COR-L47 (cell line): Measurements from ENCODE around the gene SLC5A11.
"Not testable (repeated sequence)": the region's sequence is repeated elsewhere in the genome, so short reads cannot be mapped to it uniquely, and the experiment has no call there.

ENCODE experiments used
- DNase-seq: peaks from one replicate; lab custom pipeline; 2025; lab: John Stamatoyannopoulos, UW

SLC5A11 gene

GRCh38 chr16:24861461-24861860 lies 15.7 kb downstream of the SLC5A11 start:
- no peak for DNase-seq

- no peak for DNase-seq
Measured at GRCh38 chr16:24863582-24864437, 18.0 kb downstream of the SLC5A11 start.

GRCh38 chr16:24869033-24869432 lies 23.3 kb downstream of the SLC5A11 start:
- no peak for DNase-seq

GRCh38 chr16:24871891-24872290 lies 26.1 kb downstream of the SLC5A11 start:
- DNase-seq: no peak

GRCh38 chr16:24873028-24873427 lies 27.3 kb downstream of the SLC5A11 start:
- DNase-seq: no peak

GRCh38 chr16:24875466-24875865 lies 29.7 kb downstream of the SLC5A11 start:
- no peak for DNase-seq

GRCh38 chr16:24876231-24876630 lies 30.5 kb downstream of the SLC5A11 start:
- DNase-seq: no peak

- DNase-seq: no peak
Measured at GRCh38 chr16:24879684-24880083, 33.9 kb downstream of the SLC5A11 start.

GRCh38 chr16:24883714-24884151 lies 38.0 kb downstream of the SLC5A11 start:
- no peak for DNase-seq

- DNase-seq: no peak
Measured at GRCh38 chr16:24887472-24887871, 41.7 kb downstream of the SLC5A11 start.

GRCh38 chr16:24890746-24891145 lies 45.0 kb downstream of the SLC5A11 start:
- DNase-seq: no peak

GRCh38 chr16:24896439-24896838 lies 50.7 kb downstream of the SLC5A11 start:
- DNase-seq: no peak

GRCh38 chr16:24897522-24897921 lies 51.8 kb downstream of the SLC5A11 start:
- not testable (repeated sequence) for DNase-seq

GRCh38 chr16:24900230-24900629 lies 54.5 kb downstream of the SLC5A11 start:
- DNase-seq: no peak

- DNase-seq: no peak
Measured at GRCh38 chr16:24906199-24906808, 60.5 kb downstream of the SLC5A11 start.

GRCh38 chr16:24906901-24907300 lies 61.1 kb downstream of the SLC5A11 start:
- no peak for DNase-seq

- DNase-seq: no peak
Measured at GRCh38 chr16:24908716-24909115, 63.0 kb downstream of the SLC5A11 start.

GRCh38 chr16:24909856-24910255 lies 64.1 kb downstream of the SLC5A11 start:
- no peak for DNase-seq

- no peak for DNase-seq
Measured at GRCh38 chr16:24915019-24915418, 69.3 kb downstream of the SLC5A11 start.

GRCh38 chr16:24915576-24915975 lies 69.8 kb downstream of the SLC5A11 start:
- no peak for DNase-seq

- no peak for DNase-seq
Measured at GRCh38 chr16:24917236-24917635, 71.5 kb downstream of the SLC5A11 start.

GRCh38 chr16:24917891-24918290 lies 72.1 kb downstream of the SLC5A11 start:
- no peak for DNase-seq

- DNase-seq: no peak
Measured at GRCh38 chr16:24918641-24919040, 72.9 kb downstream of the SLC5A11 start.
